Endothelial cell of umbilical vein (primary cell): ENCODE measurements around the gene TWF2.

Experiments used
- EZH2 ChIP-seq: IDR thresholded peaks from 2 replicates; pipeline ENCODE4 v1.6.1; 2012; ENCODE audit warnings: borderline replicate concordance, low read depth, mild to moderate bottlenecking, moderate library complexity, low read length, inconsistent platforms; ENCODE audit not compliant: severe bottlenecking
- FOS ChIP-seq: IDR thresholded peaks from 2 replicates; pipeline ENCODE4 v1.6.1; 2011; ENCODE audit warnings: mild to moderate bottlenecking, low read length, moderate library complexity, borderline replicate concordance; ENCODE audit not compliant: insufficient read depth
- GATA2 ChIP-seq: IDR thresholded peaks from 2 replicates; pipeline ENCODE4 v1.7.0; 2011; ENCODE audit warnings: low read depth, mild to moderate bottlenecking, moderate library complexity, mixed read lengths, low read length; ENCODE audit not compliant: insufficient read length, insufficient read depth
- JUN ChIP-seq: IDR thresholded peaks from 2 replicates; pipeline ENCODE4 v1.6.1; 2011; ENCODE audit warnings: borderline replicate concordance, low read depth; ENCODE audit not compliant: insufficient read length, insufficient read depth
- MAX ChIP-seq: IDR thresholded peaks from 2 replicates; pipeline ENCODE4 v1.6.1; 2011; ENCODE audit not compliant: insufficient read depth, insufficient read length
- MYC ChIP-seq: IDR thresholded peaks from one replicate; pipeline ENCODE4 v1.6.1; 2011; ENCODE audit warnings: mild to moderate bottlenecking, low read depth, low read length
- POLR2A ChIP-seq: IDR thresholded peaks from 2 replicates; pipeline ENCODE4 v1.6.1; 2012; ENCODE audit warnings: low read depth, mild to moderate bottlenecking, control low read depth, low read length
- POLR2AphosphoS5 ChIP-seq: IDR thresholded peaks from 2 replicates; pipeline ENCODE4 v1.6.1; 2012; ENCODE audit warnings: low read depth, mild to moderate bottlenecking, control low read depth, low read length, moderate library complexity; ENCODE audit not compliant: insufficient read depth
- TF ChIP-seq, protein P1 (sequence below), 2 donors: IDR thresholded peaks; 1 replicate in 1 of 2; 2 replicates in 1 of 2; pipeline ENCODE4 v1.5.1; 2011; ENCODE audit warnings: low read length in 2 of 2, mild to moderate bottlenecking in 2 of 2, moderate library complexity in 2 of 2, control low read depth in 1 of 2, inconsistent platforms in 1 of 2, low read depth in 1 of 2; ENCODE audit not compliant: insufficient read depth in 1 of 2; ENCODE audit errors: extremely low read depth in 1 of 2

DNA sequence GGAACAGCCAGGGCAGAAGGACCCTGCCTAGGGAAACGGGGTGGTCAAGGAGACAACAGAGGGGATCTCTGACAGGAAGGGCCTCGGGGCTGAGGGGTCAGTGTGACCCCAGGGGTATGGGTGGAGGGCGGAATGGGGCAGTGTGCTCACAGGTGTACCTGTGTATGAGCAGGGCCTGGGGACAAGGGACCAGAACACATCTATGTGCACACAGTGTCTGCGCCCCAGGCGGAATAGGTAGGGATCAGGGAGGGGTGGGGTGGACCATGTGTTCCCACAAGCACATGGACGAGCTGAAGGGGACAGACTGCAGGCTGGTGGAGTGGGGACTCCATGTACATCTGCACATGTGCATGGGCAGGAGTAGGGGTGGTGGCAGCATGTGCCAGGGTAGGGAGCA, 8.5 kb downstream of the TWF2 start:
- TF ChIP-seq EZH2 = no peak
- no peak for TF ChIP-seq POLR2AphosphoS5
- TF ChIP-seq, protein P1, sequence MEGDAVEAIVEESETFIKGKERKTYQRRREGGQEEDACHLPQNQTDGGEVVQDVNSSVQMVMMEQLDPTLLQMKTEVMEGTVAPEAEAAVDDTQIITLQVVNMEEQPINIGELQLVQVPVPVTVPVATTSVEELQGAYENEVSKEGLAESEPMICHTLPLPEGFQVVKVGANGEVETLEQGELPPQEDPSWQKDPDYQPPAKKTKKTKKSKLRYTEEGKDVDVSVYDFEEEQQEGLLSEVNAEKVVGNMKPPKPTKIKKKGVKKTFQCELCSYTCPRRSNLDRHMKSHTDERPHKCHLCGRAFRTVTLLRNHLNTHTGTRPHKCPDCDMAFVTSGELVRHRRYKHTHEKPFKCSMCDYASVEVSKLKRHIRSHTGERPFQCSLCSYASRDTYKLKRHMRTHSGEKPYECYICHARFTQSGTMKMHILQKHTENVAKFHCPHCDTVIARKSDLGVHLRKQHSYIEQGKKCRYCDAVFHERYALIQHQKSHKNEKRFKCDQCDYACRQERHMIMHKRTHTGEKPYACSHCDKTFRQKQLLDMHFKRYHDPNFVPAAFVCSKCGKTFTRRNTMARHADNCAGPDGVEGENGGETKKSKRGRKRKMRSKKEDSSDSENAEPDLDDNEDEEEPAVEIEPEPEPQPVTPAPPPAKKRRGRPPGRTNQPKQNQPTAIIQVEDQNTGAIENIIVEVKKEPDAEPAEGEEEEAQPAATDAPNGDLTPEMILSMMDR (IDR thresholded peaks at IDR 0.05; ENCODE audit: extremely low read depth in 1 of 2, insufficient read depth in 1 of 2, low read depth in 1 of 2, low read length in 2 of 2) = no peak
- no peak for TF ChIP-seq FOS
- no peak for TF ChIP-seq GATA2
- TF ChIP-seq POLR2A = no peak
- TF ChIP-seq JUN = no peak
- no peak for TF ChIP-seq MYC
- TF ChIP-seq MAX = no peak
